Esophagus muscularis mucosa (tissue), 3 donors: ENCODE measurements around the gene POC1A.

Source experiments
- POLR2A ChIP-seq: fragments of 450-650 bp; IDR thresholded peaks from one replicate; pipeline ENCODE4 v1.6.1; 2017; ENCODE audit warnings: antibody characterized with exemption, moderate library complexity, mild to moderate bottlenecking, low read depth
- POLR2AphosphoS5 ChIP-seq, 2 donors: sonication (generic); formaldehyde crosslinking; IDR thresholded peaks; one replicate each; pipeline ENCODE4 v1.6.1; 2017; ENCODE audit warnings: antibody characterized with exemption in 2 of 2
- TF ChIP-seq, protein P1 (sequence below), 3 experiments: fragments of 200-600 bp in 2 of 3; fragments of 450-650 bp in 1 of 3; sonication (generic) in 2 of 3; IDR thresholded peaks; one replicate each; pipeline ENCODE4 v1.5.1; 2017 to 2019; ENCODE audit warnings: antibody characterized with exemption in 3 of 3, mild to moderate bottlenecking in 2 of 3, moderate library complexity in 1 of 3

DNA sequence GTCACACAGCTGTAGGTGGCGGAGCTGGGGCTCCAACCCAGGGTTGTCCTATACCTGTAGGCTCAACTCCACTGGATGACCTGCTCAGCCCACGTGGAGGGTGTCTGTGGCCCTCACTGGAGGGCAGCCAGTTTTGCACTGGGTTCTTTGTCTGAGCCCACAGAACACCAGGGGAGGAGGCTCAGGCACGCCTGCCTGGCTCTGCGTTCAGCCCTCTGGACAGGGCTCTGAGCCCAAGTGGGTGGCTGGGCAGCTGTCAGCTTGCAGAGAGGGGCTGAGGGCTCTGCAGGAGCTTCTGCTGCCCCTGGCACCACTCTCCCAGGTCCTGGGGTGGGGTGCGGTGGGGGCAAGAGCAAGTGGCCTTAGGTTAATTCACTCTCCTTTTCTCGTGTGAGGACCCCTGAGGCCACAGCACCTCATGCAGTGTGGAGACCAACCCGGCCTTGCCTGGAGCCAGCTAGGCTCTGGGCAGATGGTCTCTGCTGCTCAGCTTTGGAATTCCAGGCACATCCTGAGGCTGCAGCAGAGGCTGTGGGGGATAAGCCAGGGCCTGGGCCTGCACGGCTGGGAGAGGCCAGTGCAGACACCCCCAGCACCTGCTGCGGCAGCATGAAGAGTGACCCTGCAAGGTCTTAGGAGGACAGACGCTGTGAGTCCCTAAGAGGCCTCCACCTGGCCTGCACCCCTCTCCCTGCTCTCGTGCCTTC is 121.4 kb downstream of the POC1A start:
- TF ChIP-seq, protein P1, sequence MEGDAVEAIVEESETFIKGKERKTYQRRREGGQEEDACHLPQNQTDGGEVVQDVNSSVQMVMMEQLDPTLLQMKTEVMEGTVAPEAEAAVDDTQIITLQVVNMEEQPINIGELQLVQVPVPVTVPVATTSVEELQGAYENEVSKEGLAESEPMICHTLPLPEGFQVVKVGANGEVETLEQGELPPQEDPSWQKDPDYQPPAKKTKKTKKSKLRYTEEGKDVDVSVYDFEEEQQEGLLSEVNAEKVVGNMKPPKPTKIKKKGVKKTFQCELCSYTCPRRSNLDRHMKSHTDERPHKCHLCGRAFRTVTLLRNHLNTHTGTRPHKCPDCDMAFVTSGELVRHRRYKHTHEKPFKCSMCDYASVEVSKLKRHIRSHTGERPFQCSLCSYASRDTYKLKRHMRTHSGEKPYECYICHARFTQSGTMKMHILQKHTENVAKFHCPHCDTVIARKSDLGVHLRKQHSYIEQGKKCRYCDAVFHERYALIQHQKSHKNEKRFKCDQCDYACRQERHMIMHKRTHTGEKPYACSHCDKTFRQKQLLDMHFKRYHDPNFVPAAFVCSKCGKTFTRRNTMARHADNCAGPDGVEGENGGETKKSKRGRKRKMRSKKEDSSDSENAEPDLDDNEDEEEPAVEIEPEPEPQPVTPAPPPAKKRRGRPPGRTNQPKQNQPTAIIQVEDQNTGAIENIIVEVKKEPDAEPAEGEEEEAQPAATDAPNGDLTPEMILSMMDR (IDR thresholded peaks at IDR 0.05) = no peak
- TF ChIP-seq POLR2AphosphoS5 (IDR thresholded peaks at IDR 0.05) (no peak), POLR2A (no peak)
